SKM-1 treated with dmso at 0.1 percent for 144 hours (cell line): ENCODE measurements around the gene PIK3C2B.
"Not testable (repeated sequence)": the region's sequence is repeated elsewhere in the genome, so short reads cannot be mapped to it uniquely, and the experiment has no call there.

Source experiments
- DNase-seq: peaks from one replicate; lab custom pipeline; 2025; ENCODE audit not compliant: unreplicated experiment; lab: John Stamatoyannopoulos, UW

Gene PIK3C2B

DNA sequence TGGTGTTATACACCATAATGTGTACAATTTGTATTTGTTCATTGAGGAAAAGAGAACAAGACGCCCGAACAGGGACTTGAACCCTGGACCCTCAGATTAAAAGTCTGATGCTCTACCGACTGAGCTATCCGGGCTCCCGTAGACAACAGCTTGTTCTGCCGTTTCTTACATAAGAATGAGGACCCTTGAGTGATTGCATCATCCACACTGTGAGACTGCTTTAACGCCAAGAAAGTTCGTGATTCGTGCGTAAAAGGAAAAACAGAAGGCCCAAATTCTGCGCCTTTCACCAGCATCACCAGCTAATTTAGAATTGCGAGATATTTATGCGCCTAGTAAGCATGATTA lies 12.3 kb upstream of the PIK3C2B start:
- DNase-seq: peak; percentile 90

DNA sequence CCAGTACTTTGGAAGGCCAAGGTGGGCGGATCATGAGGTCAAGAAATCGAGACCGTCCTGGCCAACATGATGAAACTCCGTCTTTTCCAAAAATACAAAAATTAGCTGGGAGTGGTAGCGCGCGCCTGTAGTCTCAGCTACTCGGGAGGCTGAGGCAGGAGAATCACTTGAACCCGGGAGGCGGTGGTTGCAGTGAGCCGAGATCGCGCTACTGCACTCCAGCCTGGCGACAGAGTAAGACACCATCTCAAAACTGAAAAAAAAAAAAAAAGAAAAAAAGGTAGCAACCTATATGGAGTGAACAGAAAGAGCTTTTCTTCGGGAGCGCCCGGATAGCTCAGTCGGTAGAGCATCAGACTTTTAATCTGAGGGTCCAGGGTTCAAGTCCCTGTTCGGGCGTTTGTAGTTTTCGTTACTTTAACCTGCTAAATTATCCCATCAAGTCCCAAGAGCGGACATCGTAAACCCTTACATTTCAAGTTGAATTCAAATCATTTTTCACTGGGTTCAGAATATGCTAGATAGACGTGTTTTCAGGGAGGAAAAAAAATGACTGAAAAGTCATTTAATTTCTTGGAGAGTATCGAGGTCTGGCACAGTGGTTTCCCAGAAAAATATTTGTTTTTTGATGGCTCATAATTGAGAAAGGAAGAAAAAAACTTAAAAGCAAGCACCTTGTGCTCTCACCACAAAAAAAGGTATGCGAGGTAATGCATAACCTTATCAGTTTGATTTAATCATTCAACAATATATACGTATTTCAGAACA lies 11.8 kb upstream of the PIK3C2B start:
- peak; percentile 97 for DNase-seq

DNA sequence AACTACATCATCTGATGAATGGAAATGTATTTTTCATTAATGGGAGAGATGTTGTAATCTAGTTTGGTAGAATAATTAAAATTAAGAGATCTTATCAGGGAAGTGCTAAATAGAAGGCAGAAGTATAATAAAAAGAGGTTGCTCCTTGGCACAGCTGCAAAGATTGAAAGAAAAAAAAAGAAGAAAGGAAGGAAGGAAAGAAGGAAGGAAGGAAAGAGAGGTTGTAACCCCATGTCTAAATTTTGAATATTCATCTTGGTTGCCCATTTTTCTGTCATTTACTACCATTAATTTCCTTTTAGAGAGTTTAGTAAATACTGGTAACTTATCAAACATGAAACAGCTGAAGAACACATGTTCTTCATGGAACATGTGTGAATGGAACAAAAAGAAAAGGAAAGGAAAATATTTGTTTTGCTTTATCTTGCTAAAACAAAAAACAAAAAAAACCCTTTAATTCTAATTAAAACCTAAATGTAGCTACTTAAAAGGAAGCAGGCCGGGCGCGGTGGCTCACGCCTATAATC lies 11.1 kb upstream of the PIK3C2B start:
- no peak for DNase-seq

GRCh38 chr1:204503913-204504519 lies 9.4 kb upstream of the PIK3C2B start:
- DNase-seq: no peak

DNA sequence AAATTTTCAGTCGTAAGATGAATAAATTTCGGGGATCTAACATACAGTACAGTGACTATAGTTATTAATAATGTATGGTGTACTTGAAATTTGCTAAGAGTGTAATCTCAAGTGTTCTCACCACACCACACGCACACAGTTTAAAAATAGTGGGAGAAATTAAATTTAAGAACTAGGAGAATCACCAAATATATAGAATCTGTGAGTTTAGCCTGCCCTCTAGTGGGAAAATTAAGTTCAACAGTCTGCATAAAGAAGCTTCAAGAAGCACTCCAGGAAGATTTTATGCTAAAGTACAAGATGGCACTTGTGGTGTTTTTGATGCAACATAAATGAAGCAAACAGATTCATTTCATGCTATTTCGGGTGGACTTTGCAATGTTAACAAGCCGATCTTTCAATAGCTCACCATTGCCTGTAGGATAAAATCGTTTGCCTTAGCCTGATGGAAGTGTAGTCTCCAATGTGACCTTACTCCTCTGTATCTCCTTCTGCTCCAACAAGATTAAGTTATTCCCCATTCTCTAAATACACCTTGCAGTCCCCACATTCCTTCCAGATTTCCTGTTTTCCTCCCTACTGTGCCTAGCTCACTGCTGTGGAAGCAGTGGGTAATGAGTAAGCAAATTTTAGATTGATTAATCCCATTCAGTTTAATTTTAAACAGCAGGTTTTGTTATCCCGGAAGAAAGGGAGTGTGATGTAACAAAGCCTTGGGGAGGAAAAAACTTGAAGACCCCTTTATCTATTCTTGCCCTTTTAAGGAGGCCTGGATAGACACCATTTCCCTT lies 8.7 kb upstream of the PIK3C2B start:
- DNase-seq: peak; percentile 82

GRCh38 chr1:204502241-204502640 lies 7.6 kb upstream of the PIK3C2B start:
- DNase-seq: no peak

DNA sequence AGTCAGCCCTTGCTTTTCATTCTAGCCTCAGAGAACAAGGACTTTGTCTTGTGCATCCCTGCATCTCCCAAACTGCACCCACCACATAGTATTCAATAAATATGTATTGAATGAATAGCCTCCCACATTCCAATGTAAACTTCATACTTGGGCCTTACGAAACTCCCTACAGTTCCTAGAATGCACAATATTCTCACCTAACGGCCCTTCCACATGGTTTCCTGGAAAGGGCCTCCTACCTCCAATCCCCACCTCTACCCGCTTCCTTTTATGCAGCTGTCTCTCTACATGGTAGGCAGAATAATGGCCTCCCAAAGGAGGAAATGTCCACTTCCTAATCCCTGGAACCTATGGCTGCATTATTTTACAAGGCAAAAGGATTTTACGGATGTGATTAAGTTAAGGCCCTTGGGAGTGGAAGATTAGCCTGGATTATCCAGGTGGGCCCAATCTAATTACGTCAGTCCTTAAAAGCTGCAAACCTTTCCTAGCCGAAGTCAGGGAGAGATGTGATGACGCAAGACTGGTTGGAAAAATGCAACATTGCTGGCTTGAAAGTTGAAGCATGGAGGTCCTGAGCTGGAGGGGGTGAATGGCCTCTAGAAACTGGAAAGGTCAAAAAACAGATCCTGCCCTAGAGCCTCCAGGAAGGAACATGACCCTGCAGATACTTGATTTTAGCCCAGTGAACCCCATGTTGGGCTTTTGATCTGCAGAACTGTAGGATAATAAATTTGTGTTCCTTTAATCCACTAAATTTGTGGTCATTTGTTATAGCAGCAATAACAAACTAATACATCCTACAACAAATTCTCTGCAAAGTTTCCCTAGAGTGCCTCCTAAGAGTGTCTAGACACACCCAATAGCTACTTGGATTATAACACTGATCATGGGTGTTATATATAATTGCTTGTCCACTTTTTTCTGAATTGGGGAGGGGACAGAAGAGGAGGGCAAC lies 5.2 kb upstream of the PIK3C2B start:
- DNase-seq: no peak

DNA sequence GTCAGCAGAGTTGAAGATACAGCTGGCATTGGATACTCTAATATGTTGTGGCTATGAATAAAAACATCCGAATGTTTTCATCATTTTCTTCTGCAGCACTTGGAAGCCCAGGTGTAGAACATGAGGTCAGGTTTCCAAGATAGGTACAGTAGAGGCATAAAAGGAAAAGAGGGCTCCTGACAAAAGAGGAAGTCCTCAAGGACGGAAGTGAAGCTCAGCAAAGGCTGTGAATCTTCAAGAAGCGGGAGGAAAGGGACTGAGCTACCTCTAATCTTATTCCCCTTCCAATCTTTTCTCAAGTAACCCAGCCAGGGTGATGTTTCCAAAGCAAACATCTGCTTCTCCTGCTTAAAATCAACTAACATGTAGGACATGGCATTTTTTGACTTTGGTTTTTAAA lies 4.4 kb upstream of the PIK3C2B start:
- DNase-seq: peak; percentile 73

DNA sequence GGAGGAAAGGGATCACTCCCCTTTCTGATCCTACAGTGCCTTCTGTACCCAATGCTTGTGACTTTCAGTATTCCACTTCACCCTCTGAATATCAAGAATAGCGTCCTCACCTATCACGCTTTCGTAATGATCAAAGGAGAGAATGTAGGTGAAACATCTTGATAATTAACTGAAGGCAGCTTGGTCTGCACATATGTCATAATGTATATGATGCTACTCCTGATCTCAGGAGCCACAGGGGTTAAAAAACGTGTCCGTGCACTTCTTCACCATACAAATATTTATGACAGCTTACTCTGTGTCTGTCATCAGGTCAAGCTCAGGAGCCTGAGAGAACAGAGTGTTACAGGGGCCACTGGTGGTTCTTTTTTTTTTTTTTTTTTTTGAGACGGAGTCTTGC lies 1.2 kb upstream of the PIK3C2B start:
- DNase-seq: no peak

DNA sequence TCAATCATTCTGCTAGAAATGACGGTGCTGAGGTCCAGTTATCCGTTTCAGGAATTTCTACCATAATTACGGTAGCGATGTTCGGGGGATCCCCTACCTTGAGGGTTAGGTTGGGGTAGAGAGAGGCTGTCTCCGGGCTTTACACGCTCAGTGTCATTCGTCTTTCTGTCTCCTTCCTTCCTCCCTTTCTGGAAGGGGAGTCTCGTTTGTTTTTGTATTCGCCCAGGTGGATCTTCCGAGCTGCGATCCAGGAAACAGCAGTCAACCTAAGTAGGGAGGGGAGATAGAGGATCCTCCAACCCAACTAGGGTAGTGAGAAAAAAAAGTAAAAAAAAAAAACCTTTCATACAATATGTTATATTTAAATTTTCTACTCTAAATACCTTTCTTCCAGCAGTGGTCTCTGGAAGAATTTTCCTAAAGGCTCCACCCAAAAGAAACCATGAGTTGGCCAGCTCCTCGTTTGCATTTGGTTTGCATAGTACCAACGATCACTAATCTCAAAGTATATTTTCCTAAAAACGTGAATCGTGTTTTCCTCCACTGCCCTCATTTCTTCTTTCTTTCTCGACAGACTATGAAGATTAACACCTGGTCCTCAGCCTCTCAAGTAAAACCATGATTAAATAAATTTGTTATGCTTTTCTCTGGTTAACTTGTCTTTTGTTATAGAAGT lies 611 bp upstream of the PIK3C2B start:
- no peak for DNase-seq

DNA sequence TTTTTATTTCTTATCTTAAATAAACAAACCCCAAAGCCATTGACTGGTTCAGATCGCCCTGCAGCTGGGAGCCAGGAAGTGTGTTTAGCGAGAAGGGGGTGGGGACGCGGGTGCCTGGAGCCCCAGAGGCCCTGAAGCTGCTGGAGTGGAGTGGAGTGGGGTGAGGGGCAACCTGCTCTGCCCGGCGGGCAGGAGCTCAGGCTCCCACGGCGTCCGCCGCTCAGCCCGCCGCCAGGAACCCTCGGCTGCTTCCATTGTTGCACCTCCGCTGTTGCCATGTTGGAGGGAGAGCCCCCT lies 673 bp downstream of the PIK3C2B start:
- DNase-seq: peak; percentile 50

GRCh38 chr1:204493145-204493983 lies 1.2 kb downstream of the PIK3C2B start:
- no peak for DNase-seq

GRCh38 chr1:204491655-204492054 lies 3.0 kb downstream of the PIK3C2B start:
- no peak for DNase-seq

GRCh38 chr1:204487256-204487615 lies 7.4 kb downstream of the PIK3C2B start:
- DNase-seq: no peak

- DNase-seq: not testable (repeated sequence)
These were observed 7.9 kb downstream of the PIK3C2B start for GRCh38 chr1:204486513-204487255.

DNA sequence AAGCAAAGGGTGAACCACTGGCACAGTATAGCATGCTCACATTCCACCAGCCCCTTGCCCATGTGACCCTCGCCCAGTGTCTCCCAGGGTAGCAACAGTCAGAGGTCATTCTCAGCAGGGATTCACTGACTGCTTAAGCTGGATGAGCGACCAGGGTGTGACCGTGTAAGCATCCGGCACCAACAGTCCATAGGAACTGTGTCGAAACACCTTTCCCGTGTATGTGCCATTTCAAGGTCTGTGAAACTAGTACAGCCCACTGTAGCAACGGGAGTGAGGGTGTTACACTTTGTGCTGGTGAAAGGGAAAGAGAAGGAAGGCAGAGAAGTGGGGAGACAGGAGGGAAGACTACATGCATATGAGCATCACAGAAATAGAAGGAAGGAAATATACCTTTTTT lies 10.8 kb downstream of the PIK3C2B start:
- no peak for DNase-seq

- DNase-seq: no peak
These were observed 14.1 kb downstream of the PIK3C2B start for GRCh38 chr1:204480515-204480914.

DNA sequence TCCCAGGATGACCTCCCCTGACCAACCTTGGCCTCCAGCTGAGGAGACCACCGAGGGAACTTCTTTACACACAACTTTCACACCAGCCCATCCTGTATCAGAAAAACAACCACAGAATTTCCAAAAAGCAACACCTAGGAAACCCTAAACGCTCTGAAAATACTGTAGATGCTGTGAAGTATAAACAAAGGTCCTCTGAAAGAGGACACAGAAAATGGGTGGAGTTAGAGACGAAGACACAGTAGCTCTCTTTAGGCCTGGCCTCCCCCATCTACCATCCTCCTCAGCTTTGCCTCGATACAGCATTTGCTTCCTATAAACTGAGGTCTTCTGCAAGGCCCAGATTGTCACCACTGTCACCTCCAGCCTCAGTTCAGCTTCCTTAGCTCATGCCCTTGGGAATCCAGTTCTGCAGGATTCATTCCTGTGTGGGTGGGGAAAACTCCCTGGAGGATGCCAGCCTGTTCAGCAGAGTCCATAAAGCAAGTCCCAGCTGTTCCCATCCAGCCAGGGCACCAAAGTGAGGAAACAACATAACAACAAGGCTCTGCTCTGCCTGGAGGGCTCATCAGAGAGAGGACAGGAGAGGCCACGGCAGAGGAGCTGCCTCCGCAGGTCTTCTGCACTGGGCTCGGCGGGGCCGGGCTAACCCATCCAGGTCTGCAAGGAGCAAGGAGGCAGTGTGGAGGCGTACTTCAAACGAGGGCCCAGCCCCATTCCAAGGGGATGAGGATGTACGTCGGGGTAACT lies 15.0 kb downstream of the PIK3C2B start:
- DNase-seq: no peak
